HG03575 (cell line): Measurements from ENCODE around the gene PTPRT.

ENCODE experiments used
- ATAC-seq: cut with Tn5 transposase; IDR thresholded peaks from one replicate; pipeline ENCODE4 v1.9.1; 2021; ENCODE audit not compliant: unreplicated experiment, insufficient number of reproducible peaks, low FRiP score; ENCODE audit errors: extremely low read depth

PTPRT gene

DNA sequence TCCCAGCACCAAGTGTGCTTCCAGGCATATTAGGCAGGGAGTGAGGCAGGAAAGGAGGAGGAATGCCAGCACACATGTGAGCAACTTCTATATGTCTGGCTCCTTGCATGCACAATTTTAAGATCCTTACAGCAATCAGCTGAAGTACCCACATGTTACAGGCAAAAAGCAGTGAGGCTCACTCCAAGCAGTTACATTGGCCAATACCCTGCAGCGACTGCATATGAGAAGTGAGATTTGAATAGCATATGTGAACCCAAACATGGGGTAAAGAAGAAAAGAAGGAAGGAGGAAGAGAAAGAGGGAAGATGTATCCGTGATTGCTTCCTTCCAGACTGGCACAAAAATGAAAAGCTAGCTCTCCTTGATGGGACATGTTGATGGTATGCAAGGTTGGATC, 193.6 kb downstream of the PTPRT start:
- no peak for ATAC-seq

- no peak for ATAC-seq
These were observed 201.4 kb downstream of the PTPRT start for GRCh38 chr20:42988319-42988718.

DNA sequence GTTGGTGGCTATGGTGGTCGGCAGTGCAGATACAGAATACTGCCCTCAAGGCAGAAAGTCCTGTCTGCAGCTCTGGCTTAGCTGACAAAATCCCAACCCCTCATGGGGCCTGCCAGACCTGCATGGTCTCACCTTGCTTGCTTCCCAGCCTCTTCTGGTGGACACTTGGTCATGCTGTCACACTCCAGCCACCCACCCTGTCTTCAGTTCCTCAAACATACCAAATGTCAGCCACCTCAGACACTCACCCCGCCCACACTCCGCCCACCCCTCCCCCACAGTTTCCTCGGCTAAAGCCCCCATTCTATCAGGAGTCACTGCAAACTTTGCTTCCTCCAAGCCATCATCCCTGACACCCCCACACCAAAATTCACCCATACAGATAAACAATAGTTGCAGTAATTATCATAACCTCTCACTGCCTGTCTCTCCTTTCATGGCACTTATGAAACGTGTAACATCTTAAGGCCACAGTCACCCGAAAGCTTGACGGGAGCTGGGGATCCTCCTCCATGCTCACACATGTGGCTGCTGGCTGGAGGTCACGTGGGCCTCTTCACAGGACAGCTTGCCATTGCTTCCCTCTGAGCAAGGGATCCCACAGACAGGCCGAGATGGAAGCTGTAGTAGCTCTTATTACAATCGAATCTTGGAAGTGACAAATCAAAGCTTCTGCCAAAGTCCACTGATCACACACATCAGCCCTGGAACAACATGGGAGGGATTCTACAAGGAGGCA, 202.2 kb downstream of the PTPRT start:
- no peak for ATAC-seq

DNA sequence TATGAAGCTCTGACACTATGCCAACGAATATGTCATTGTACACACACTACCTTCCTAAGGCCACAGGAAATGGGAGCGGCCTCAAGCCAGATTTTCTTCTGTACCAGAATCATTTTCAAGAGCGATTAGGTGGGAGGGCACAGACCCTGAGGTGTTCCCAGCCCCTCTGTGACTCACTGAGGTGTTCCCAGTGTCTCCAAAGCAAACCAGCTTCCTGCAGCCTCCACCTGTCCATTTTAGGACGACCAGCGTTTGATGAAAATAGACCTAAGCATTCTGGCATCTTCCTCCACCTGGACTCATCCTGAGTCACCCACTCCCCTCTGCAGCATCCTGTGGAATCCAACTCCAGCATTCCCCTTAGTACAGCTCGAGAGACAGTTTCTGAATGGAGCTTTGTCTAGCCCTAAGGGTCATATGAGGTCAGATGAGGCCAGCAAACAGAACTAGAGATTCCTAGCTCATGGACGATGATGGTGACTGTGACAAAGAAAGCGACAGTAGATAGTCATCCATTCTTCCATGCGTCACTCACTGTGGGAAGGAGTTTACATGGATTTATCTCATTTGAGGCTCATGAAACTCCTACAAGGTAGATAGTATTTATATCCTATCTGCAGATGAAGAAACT, 203.4 kb downstream of the PTPRT start:
- no peak for ATAC-seq

DNA sequence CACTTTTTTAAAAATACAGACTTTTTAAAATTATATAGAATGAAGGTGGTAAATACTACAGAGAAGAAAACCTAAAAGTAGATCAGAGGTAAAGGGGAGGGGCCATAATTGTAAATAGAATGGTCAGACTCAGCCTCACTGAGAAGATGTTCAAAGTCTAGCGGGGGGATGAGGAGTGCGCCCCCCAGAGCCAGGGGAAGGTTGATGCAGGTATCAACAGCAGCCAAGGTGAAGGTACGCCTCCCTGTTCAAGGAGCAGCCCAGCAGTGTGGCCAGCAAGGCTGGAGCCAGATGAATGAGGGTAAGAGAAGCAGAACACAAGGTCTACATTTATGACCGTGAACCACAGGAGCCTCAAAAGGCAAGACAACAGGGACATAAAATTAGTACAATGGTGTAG, 204.1 kb downstream of the PTPRT start:
- ATAC-seq: no peak

- ATAC-seq: no peak
These were observed 207.5 kb downstream of the PTPRT start for GRCh38 chr20:42982218-42982617.

- ATAC-seq: no peak
These were observed 208.5 kb downstream of the PTPRT start for GRCh38 chr20:42981253-42981652.

DNA sequence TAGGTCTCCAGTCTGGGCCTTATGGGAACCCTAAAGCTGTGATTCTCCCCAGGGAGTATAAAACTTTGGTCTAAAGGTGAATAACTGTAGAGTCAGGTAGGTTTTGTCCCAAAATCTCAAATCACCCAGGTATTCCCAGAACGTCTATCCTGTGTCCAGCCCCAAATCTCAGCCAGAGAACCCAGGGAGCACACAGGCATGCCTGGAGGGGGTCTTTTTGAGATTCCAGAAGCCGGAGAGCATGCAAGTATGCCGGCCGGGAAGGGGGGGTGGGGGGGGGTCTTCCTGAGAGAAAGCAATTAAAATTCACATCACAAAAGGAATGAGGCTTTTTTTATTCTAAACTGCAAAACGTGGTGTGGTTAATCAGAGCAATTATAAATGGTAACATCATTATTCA, 210.0 kb downstream of the PTPRT start:
- ATAC-seq: no peak

GRCh38 chr20:42978184-42978974, 211.3 kb downstream of the PTPRT start:
- ATAC-seq: no peak

DNA sequence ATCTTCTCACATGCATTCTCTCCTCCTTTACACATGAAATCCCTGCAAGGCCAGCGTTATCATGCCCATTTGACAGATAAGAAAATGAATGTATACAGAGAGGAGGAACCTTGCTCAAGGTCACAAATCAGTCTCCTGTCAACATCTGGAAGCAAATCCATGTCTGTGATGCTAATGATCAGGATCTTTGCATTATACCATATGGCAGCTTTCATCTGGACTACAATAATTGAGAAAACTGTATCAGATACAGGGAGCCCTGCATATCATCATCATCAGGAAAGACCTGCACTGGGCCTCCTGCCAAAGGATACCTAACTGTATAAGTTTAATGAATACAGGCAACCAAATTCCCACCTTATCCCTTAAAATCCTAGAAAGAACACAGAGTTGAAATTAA, 213.7 kb downstream of the PTPRT start:
- ATAC-seq: no peak

- ATAC-seq: no peak
These were observed 215.4 kb downstream of the PTPRT start for GRCh38 chr20:42974347-42974746.

- no peak for ATAC-seq
These were observed 217.1 kb downstream of the PTPRT start for GRCh38 chr20:42972591-42972990.

DNA sequence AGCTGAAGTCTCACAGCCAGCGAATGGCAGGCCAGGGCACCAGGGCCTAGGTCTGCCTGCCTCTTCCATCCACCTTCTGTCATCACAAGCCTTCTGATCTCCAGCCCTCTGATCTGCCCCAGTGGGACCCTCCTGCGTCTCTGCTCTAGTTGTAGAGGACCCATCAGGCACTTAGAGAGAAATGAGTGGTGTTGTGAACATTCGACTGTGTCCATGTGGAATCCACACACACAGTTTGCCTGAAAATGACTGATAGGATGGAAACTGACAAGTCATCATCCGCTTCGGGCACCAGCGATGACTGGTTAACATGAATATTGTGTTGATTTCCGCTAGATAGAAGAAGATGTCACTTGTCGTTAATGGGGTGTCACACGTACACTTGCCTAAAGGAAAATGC, 221.0 kb downstream of the PTPRT start:
- no peak for ATAC-seq

DNA sequence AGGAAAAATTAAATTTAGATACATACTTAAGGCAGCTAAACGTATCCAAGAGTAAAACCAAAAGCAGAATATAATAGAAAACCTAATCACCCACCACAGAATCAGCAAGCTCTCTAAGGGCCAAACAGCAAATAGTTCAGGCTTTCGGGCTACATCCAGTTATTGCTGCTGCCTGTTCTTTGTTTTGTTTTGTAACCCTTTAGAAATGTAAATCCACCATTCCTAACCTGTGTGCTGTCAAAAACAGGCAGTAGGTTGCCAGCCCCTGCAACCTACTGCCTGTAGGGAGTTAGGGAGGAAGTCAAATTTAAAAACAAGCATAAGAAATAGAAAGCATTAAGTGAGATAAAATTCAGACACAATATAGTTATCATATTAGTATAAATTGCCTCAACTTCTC, 225.9 kb downstream of the PTPRT start:
- ATAC-seq: no peak

GRCh38 chr20:42961771-42962170, 227.9 kb downstream of the PTPRT start:
- ATAC-seq: no peak

DNA sequence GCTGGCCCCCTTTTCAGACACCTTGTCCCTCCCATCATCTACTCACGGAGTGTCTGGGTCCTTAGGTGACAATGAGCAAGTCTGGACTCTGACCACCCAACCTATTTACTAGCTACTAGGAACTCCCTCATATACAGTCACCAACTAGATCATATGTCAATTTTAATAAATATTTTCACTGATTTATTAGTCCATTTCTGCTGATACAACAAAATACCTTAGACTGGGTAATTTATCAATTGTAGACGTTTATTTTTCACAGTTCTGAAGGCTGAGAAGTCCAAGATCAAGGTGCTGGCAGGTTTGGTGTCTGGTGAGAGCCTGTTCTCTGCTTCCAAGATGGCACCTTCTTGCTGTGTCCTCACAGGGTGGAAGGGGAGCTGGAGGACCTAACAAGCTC, 229.7 kb downstream of the PTPRT start:
- ATAC-seq: no peak

- no peak for ATAC-seq
These were observed 231.2 kb downstream of the PTPRT start for GRCh38 chr20:42958367-42959069.

- no peak for ATAC-seq
These were observed 232.0 kb downstream of the PTPRT start for GRCh38 chr20:42957704-42958095.

- ATAC-seq: no peak
These were observed 232.5 kb downstream of the PTPRT start for GRCh38 chr20:42957018-42957703.
